SK-N-MC (cell line): Measurements from ENCODE around the gene DUS1L.

Source experiments
- EZH2 ChIP-seq: fragments of 200-600 bp; sonication (generic); IDR thresholded peaks from one replicate; pipeline ENCODE4 v1.6.1; 2017; ENCODE audit warnings: antibody characterized with exemption
- POLR2AphosphoS5 ChIP-seq: IDR thresholded peaks from 2 replicates; pipeline ENCODE4 v1.6.1; 2012; ENCODE audit warnings: mild to moderate bottlenecking, low read depth, low read length, borderline replicate concordance

- TF ChIP-seq EZH2: no peak
- TF ChIP-seq POLR2AphosphoS5: no peak
Observed at GRCh38 chr17:82097184-82097918, 31.7 kb upstream of the DUS1L start.
